T47D (cell line): ENCODE results near the gene SCYGR5.
"Not testable (repeated sequence)": the region's sequence is repeated elsewhere in the genome, so short reads cannot be mapped to it uniquely, and the experiment has no call there.

Experiments
- DNase-seq, 2 experiments: peaks; one replicate each; pipeline versions ENCODE4 v3.0.0 to v3.0.0-alpha.2; 2011 to 2012; ENCODE audit warnings: low read depth in 1 of 2, low spot score in 1 of 2
- JUND ChIP-seq: IDR thresholded peaks from 2 replicates; pipeline ENCODE4 v1.6.1; 2012; ENCODE audit warnings: low read depth
- in situ Hi-C: cut with HindIII; loops from 2 replicates; pipeline ENCODE4 v1.10.0; 2016; ENCODE audit warnings: low sequenced_read_pairs, low pct_unique_long_range_greater_than_20kb

Gene SCYGR5

GRCh38 chr2:227666631-227667170 lies at the start of gene SCYGR5:
Gene SCYGR5 (plus strand): TSS chr2:227666804. CDS start chr2:227666804, 0 bp downstream.
- in situ Hi-C loops, DNase-seq: not testable (repeated sequence)

GRCh38 chr2:227617316-227618230 lies 49.0 kb upstream of the SCYGR5 start, which contains the start of gene SCYGR4:
Gene SCYGR4 (plus strand): TSS chr2:227617498. CDS start chr2:227617498, 0 bp downstream.
- TF ChIP-seq JUND: no peak
- no peak for DNase-seq
- in situ Hi-C loops: no loop called here

- TF ChIP-seq JUND: no peak
- in situ Hi-C loops: no loop called here
- DNase-seq: no peak
These were observed 43.4 kb upstream of the SCYGR5 start for GRCh38 chr2:227623226-227623625.

- in situ Hi-C loops: no loop called here
- TF ChIP-seq JUND: no peak
- no peak for DNase-seq
These were observed 41.2 kb upstream of the SCYGR5 start for GRCh38 chr2:227625420-227625819.

- no peak for TF ChIP-seq JUND
- in situ Hi-C loops: no loop called here
- DNase-seq: no peak
These were observed 39.9 kb upstream of the SCYGR5 start for GRCh38 chr2:227626580-227627151.

GRCh38 chr2:227627769-227628168 lies 38.8 kb upstream of the SCYGR5 start:
- TF ChIP-seq JUND: no peak
- in situ Hi-C loops: no loop called here
- no peak for DNase-seq

GRCh38 chr2:227629435-227629834 lies 37.2 kb upstream of the SCYGR5 start:
- no peak for TF ChIP-seq JUND
- no peak for DNase-seq
- in situ Hi-C loops: no loop called here

GRCh38 chr2:227630322-227630721 lies 36.3 kb upstream of the SCYGR5 start:
- DNase-seq: no peak
- in situ Hi-C loops: no loop called here
- TF ChIP-seq JUND: no peak

GRCh38 chr2:227632827-227633226 lies 33.8 kb upstream of the SCYGR5 start:
- DNase-seq: no peak
- TF ChIP-seq JUND: no peak
- in situ Hi-C loops: no loop called here

- DNase-seq: no peak
- in situ Hi-C loops: no loop called here
These were observed 32.4 kb upstream of the SCYGR5 start for GRCh38 chr2:227634201-227634600.

GRCh38 chr2:227642656-227643055 lies 23.9 kb upstream of the SCYGR5 start:
- in situ Hi-C loops: no loop called here
- no peak for DNase-seq
- TF ChIP-seq JUND: no peak

More at GRCh38 chr2:227634201-227634600, 32.4 kb upstream of the SCYGR5 start:
- TF ChIP-seq JUND: no peak

- no peak for DNase-seq
- in situ Hi-C loops: no loop called here
- TF ChIP-seq JUND: no peak
These were observed 22.5 kb upstream of the SCYGR5 start for GRCh38 chr2:227643990-227644551.

GRCh38 chr2:227653419-227653818 lies 13.2 kb upstream of the SCYGR5 start:
- in situ Hi-C loops: no loop called here
- TF ChIP-seq JUND: no peak
- DNase-seq: no peak
